Esophagus mucosa (tissue), 1 donor: ENCODE data around the gene GJA5. TPM values are rescaled to one million over a fixed set of nuclear protein-coding genes. Genes with fewer than 3 reads are reported as not detected.

ENCODE experiments used
- ATAC-seq: fragments of 200-7000 bp; cut with Tn5 transposase; one replicate; pipeline ENCODE4 v1.9.1; 2020
- total RNA-seq: library from RNA; stranded (reverse); gene quantifications from one replicate; pipeline ENCODE4 v1.2.4, GENCODE V29; 2023
- donor health status: DM: yes; HTN: yes; CAD: no.

GJA5 gene
- total RNA-seq, 1 donor from 2014 or later: 0.84 TPM

DNA sequence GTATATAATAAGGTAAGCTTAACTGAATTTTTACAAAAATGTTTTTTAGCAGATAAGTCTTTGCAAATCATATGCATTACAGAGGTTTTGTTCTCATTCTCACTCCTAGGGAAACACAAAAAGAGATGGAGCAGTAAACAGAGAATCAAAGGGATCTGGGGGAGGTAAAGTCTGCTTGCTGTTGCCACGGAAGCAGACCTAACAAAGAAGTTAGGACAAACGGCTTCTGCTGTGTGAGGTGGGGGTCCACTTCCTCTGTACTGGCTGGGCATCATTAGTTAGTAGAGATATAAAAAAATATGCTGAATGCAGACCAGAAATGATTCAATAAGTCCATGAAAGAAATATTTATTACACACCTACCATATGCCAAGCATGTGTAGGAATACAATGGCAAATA lies 34.2 kb downstream of the GJA5 start:
- ATAC-seq: no peak

DNA sequence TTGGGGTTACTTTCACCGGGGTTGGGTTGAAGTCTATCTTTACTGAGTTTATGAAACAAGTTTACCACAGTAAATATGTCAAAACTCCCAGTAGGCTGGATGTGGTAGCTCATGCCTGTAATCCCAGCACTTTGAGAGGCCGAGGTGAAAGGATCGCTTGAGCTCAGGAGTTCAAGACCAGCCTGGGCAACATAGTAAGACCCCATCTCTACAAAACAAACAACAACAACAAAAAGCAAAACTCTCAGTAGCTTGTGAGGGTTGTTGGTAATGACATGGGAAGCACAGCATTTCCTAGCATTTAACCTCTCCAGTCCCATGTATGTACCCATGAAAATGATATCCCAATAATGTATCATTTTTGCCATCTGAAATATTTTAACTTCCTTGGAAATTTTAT lies 34.7 kb downstream of the GJA5 start:
- ATAC-seq: no peak

DNA sequence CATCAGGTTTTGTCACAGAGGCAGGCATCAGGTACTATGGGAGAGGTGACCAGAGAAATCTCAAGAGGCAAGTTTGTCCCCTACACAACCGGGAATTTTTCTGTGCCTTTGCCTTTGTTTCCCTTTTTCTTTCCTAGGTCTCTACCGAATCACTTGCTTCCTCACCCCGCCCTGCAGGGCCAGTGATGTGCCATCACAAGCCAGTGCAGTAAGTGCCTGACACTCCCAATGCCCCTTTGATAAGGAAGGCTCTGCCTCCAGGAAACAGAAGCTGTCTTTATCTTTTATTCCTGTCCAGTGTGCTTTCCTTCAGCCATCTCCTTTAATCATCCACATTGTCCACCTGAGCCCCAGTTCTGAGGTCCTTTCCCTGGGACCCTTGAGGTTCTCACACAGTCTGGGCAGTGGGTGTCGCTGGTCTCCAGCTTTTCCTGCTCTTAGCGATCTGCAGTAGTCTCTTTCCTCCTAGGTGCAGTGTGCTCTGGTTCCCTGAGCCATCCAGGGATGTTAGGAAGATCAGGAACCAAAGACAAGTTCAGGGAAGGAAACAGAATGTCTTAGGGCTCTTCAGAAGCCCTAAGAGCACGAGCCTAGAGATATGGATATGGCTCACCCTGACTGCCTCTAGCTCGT lies 36.6 kb downstream of the GJA5 start:
- ATAC-seq: no peak

DNA sequence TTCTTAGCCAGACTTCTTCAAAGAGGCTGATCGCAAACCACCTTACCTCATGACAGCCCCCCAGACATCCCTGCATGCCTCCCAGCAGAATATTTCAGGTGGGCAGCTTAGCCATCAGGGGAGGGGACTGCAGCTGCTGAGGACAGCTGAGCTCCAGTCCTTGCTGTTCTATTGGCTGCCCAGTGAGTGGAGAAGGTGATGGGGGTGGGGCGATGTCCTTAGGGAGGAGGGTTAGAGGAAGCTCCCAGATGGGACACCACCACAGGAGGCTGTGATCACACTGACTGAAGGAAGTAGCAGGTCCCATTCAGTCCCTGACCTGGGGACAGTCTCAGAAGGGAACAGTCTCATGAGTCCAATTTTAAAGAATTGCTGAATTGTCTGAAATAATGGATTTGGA lies 38.3 kb downstream of the GJA5 start:
- ATAC-seq: no peak

DNA sequence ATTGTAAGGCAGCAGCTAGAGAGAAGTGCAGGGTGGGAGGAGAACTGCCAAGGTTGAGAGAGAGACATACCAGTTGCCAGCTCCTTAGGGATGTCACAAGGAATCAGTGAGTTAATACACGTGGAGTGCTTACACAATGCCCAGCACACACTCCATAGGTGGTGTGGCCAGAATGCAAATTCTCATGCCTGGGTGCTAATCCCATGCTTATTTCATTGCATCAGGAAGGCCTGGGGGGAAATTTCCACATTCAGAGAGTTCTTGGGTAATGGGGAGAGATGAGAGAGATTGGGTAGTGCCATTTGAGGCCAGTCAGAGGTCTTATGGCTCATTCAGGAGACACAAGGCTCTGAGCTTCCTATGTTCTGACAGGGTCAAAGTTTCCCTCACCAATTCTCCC lies 38.7 kb downstream of the GJA5 start:
- ATAC-seq: peak; percentile 74

DNA sequence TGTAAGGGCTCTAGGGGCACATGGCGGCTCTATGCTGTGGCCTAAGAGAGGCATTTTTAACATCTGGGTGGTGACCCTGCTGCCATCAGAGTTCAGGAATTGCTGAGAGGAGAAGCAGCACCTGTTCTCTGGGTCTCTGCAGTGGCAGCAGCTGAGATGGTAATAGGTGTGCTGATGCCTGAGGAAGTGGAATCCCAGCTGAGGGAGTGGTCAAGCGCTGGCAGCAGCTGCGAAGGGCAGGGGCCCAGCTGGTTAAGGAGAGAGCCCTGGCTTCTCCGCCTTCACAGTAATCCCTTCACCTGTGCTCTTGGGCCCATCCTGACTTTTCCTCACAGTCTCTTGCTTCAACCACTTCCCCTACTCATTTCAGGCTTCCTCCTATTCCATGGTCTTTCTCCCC lies 39.8 kb downstream of the GJA5 start:
- ATAC-seq: no peak

DNA sequence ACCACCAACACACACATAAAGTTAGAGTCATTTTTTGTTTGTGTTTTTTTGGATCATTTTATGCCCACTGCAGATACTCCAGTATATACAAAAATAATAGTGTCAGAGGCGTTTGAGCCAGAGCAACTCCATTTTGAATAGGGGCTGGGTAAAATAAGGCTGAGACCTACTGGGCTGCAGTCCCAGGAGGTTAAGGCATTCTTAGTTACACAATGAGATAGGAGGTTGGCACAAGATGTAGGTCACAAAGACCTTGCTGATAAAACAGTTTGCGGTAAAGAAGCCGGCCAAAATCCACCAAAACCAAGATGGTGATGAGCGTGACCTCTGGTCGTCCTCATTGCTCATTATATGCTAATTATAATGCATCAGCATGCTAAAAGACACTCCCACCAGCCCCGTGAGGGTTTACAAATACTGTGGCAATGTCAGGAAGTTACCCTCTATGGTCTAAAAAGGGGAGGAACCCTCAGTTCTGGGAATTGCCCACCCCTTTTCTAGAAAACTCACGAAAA lies 40.6 kb downstream of the GJA5 start:
- no peak for ATAC-seq

DNA sequence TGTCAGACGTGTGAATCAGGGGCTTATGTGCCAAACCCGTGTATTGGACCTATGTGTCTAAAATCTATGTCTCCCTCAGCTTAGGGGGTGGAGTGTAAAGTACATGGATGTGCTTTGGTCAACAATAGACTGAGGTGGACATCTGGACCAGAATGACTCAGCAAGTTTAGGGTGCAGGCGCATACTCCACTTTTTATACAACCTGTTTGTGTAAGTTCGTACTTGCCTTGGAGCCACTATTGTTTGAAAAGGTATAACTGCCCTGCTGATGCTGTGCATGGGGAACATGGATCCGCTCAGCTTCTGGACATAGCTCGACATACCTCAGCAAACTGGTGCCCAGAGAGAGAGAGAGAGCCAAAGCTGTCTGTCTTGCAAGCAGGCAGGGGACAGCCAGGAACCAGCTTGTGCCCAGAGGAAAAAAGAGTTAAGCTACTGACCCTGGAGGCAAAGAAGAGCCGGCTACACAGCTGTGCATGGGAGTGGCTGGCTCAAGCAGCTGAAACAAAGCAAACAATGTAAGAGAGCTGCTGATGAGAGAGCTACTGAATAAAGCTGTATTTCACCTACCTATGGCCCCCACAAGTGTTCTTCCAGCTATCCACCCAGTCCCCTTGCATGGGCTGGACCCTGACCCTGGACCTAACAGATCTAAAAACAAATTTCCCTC lies 41.2 kb downstream of the GJA5 start:
- no peak for ATAC-seq

DNA sequence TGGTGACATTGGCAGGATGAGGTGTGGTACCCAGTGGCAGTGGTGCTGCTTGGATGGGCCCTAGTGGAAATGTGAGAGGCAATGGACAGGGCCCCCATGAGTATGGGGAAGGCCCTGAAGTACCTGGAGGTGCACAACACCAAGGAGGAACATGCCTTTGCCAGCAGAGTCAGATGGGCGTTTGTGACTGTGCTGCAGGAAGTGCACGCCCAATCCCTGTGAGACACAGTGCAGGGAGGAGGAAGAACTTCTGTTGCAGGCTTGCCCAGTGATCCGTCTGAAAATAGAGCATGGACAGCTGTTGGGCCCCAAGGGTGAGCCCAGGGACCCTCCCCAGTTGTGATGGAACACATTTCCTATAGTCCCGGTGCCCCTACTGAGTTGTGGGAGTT lies 42.7 kb downstream of the GJA5 start:
- ATAC-seq: peak; percentile 82

DNA sequence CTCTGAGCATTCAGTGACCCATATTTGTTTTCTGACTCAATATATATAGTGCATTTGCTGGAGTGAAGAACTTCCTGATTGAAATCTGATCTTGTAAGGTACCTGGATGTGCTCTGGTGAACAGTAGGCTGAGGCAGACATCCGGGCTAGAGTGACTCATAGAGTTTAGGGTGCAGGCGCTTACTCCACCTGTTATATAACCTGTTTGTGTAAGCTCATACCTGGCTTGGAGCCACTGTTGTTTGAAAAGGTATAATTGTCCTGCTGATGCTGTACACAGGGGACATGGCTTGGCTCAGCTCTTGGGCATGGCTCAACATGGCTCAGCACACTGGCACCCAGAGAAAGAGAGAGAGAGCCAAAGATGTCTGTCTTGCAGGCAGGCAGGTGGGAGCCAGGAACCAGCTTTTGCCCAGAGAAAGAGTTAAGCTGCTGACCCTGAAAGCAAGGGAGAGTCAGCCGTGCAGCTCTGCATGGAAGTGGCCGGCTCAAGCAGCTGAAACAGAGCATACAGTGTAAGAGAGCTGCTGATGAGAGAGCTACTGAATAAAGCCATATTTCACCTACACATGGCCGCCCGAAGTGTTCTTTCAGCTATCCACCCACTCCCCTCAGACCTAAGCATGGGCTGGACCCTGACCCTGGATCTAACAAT lies 43.2 kb downstream of the GJA5 start:
- peak; percentile 96 for ATAC-seq

DNA sequence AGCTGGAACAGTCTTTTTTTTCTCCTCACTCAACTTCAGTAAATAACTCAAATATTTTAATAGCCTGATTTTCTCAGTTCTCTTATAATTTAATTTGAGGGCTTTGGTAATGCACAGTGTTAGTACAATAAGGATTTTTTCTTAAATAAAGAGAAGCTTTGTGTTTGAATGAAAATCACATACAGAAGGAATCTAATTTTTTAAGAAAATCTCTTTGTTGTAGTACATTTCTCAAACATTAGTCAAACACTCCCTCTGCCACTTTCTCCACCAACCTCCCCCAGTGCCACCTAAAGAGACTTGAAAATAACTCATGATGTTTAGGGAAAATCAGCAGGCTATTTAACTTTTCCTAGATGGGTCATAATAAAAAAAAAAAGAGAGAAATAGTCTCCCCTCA lies 47.8 kb downstream of the GJA5 start:
- no peak for ATAC-seq

Other genes starting within 250 kb of the GJA5 start
- gene BCL9, start 219.1 kb downstream of the GJA5 start, total RNA-seq: 8.1 TPM
- gene ACP6, start 90.1 kb downstream of the GJA5 start, total RNA-seq: 14.3 TPM
- not detected for gene GJA8, start 142.2 kb upstream of the GJA5 start, total RNA-seq
- gene GPR89B, start 167.8 kb upstream of the GJA5 start, total RNA-seq: 6.8 TPM